ENCODE measurements around the gene CENPK. TPM values are rescaled to one million over a fixed set of nuclear protein-coding genes. Genes with fewer than 3 reads are reported as not detected.

The CENPK gene
- total and polyA plus RNA-seq, 9 of the 15 experiments (the other 6 are each of a cell fraction or from before 2014, with no cell fraction given): 30.8 to 134 (median 69.0) TPM

DNA sequence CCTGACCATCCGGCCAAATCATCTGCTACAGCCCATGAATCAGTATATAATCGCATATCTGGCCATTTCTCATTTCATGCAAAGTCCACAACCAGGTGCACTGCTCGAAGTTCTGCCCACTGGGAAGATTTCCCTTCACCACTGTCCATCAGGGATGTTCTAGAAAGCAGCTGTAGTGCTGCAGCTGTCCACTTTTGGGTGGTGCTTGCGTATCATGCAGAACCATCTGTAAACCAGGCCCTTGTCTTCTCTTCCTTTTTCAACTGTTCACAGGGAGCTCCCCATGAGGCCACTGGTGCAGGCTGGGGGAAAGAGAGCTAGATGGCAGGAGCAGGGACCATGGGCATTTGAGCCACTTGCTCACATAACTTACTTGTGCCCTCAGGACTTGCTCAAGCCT, 73.8 kb downstream of the CENPK start (continued):
- TF ChIP-seq, protein P1, sequence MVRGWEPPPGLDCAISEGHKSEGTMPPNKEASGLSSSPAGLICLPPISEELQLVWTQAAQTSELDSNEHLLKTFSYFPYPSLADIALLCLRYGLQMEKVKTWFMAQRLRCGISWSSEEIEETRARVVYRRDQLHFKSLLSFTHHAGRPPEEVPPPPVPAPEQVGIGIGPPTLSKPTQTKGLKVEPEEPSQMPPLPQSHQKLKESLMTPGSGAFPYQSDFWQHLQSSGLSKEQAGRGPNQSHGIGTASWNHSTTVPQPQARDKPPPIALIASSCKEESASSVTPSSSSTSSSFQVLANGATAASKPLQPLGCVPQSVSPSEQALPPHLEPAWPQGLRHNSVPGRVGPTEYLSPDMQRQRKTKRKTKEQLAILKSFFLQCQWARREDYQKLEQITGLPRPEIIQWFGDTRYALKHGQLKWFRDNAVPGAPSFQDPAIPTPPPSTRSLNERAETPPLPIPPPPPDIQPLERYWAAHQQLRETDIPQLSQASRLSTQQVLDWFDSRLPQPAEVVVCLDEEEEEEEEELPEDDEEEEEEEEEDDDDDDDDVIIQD (CRISPR knock-in tag; IDR thresholded peaks at IDR 0.05): no peak
- TF ChIP-seq, protein P2, sequence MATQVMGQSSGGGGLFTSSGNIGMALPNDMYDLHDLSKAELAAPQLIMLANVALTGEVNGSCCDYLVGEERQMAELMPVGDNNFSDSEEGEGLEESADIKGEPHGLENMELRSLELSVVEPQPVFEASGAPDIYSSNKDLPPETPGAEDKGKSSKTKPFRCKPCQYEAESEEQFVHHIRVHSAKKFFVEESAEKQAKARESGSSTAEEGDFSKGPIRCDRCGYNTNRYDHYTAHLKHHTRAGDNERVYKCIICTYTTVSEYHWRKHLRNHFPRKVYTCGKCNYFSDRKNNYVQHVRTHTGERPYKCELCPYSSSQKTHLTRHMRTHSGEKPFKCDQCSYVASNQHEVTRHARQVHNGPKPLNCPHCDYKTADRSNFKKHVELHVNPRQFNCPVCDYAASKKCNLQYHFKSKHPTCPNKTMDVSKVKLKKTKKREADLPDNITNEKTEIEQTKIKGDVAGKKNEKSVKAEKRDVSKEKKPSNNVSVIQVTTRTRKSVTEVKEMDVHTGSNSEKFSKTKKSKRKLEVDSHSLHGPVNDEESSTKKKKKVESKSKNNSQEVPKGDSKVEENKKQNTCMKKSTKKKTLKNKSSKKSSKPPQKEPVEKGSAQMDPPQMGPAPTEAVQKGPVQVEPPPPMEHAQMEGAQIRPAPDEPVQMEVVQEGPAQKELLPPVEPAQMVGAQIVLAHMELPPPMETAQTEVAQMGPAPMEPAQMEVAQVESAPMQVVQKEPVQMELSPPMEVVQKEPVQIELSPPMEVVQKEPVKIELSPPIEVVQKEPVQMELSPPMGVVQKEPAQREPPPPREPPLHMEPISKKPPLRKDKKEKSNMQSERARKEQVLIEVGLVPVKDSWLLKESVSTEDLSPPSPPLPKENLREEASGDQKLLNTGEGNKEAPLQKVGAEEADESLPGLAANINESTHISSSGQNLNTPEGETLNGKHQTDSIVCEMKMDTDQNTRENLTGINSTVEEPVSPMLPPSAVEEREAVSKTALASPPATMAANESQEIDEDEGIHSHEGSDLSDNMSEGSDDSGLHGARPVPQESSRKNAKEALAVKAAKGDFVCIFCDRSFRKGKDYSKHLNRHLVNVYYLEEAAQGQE (IDR thresholded peaks at IDR 0.05; ENCODE audit: borderline replicate concordance): peak; percentile 19; the same call in 1 of the 2 replicates
- TF ChIP-seq, protein P2 (CRISPR knock-in tag; IDR thresholded peaks at IDR 0.05; ENCODE audit: low read depth): no peak
- TF ChIP-seq NFE2L1 (tag; IDR thresholded peaks at IDR 0.05; ENCODE audit: borderline replicate concordance, low read depth) (no peak), POLR3A (IDR thresholded peaks at IDR 0.05; ENCODE audit: borderline replicate concordance, extremely low read depth, insufficient read depth, insufficient read length) (no peak), TAL1 (IDR thresholded peaks at IDR 0.05) (peak; percentile 54; the same call in 1 of the 2 replicates), MECOM (CRISPR knock-in tag; IDR thresholded peaks at IDR 0.05) (peak; percentile 27; the same call in 1 of the 2 replicates), CREB1 (IDR thresholded peaks at IDR 0.05) (no peak), CREB1 (CRISPR knock-in tag; IDR thresholded peaks at IDR 0.05) (no peak), PHB (CRISPR knock-in tag; IDR thresholded peaks at IDR 0.05) (no peak), CBFA2T3 (IDR thresholded peaks at IDR 0.05) (peak; percentile 65), MEF2A (IDR thresholded peaks at IDR 0.05; ENCODE audit: control insufficient read depth, low read depth, low read length) (no peak), HNRNPLL (IDR thresholded peaks at IDR 0.05; ENCODE audit: low read depth, low read length, poor library complexity, severe bottlenecking) (no peak), DPF2 (IDR thresholded peaks at IDR 0.05) (no peak), TEAD4 (IDR thresholded peaks at IDR 0.05; ENCODE audit: low read length) (peak; percentile 30; the same call in 1 of the 2 replicates), TEAD4 (CRISPR knock-in tag; IDR thresholded peaks at IDR 0.05; ENCODE audit: borderline replicate concordance) (no peak)
- TF ChIP-seq, protein P3, sequence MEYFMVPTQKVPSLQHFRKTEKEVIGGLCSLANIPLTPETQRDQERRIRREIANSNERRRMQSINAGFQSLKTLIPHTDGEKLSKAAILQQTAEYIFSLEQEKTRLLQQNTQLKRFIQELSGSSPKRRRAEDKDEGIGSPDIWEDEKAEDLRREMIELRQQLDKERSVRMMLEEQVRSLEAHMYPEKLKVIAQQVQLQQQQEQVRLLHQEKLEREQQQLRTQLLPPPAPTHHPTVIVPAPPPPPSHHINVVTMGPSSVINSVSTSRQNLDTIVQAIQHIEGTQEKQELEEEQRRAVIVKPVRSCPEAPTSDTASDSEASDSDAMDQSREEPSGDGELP (CRISPR knock-in tag; IDR thresholded peaks at IDR 0.05; ENCODE audit: borderline replicate concordance): peak; percentile 19; the same call in 1 of the 2 replicates
- TF ChIP-seq, protein P4, sequence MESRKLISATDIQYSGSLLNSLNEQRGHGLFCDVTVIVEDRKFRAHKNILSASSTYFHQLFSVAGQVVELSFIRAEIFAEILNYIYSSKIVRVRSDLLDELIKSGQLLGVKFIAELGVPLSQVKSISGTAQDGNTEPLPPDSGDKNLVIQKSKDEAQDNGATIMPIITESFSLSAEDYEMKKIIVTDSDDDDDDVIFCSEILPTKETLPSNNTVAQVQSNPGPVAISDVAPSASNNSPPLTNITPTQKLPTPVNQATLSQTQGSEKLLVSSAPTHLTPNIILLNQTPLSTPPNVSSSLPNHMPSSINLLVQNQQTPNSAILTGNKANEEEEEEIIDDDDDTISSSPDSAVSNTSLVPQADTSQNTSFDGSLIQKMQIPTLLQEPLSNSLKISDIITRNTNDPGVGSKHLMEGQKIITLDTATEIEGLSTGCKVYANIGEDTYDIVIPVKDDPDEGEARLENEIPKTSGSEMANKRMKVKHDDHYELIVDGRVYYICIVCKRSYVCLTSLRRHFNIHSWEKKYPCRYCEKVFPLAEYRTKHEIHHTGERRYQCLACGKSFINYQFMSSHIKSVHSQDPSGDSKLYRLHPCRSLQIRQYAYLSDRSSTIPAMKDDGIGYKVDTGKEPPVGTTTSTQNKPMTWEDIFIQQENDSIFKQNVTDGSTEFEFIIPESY (CRISPR knock-in tag; IDR thresholded peaks at IDR 0.05): no peak

All from K562 (cell line).